Measurements from ENCODE around the gene OR10A2. TPM values are rescaled to one million over a fixed set of nuclear protein-coding genes. Genes with fewer than 3 reads are reported as not detected.

The OR10A2 gene
- total RNA-seq, 1 experiment from 2014 or later: not detected

- no peak for TF ChIP-seq CTCF (conservative IDR thresholded peaks at IDR 0.05)
- Histone ChIP-seq H2AK5ac (ENCODE audit: insufficient read length, low read length) (no peak overlapping the region), H4K8ac (replicated peaks; ENCODE audit: insufficient read length, low read depth, low read length) (no peak overlapping the region), H2BK12ac (ENCODE audit: insufficient read length, low read depth, low read length) (no peak overlapping the region), H4K5ac (ENCODE audit: insufficient read length, low read depth, low read length) (no peak overlapping the region), H3K18ac (ENCODE audit: insufficient read length, low read depth, low read length) (no peak overlapping the region), H3K23ac (ENCODE audit: insufficient read length, low read depth, low read length) (no peak overlapping the region), H3K27me3 (ENCODE audit: insufficient read depth, low read length) (no peaks in the 10 kb centered on the region), H2BK5ac (ENCODE audit: insufficient read length, low read length) (no peak overlapping the region), H2BK20ac (ENCODE audit: low read depth, low read length, poor library complexity, severe bottlenecking) (no peak overlapping the region), H2AFZ (ENCODE audit: low read length) (no peak overlapping the region), H3K23me2 (ENCODE audit: insufficient read length, low read depth, low read length, poor library complexity, severe bottlenecking) (no peaks in the 10 kb centered on the region), H3T11ph (ENCODE audit: low read length) (no peak overlapping the region), H3K9ac (ENCODE audit: extremely low read depth, insufficient read length, low read length) (no peak overlapping the region), H3K79me2 (ENCODE audit: insufficient read depth, low read length) (no peaks in the 10 kb centered on the region), H4K91ac (ENCODE audit: insufficient read length, low read depth, low read length) (no peak overlapping the region), H3K56ac (ENCODE audit: insufficient read length, low read depth, low read length) (no peak overlapping the region), H3K9me3 (ENCODE audit: control insufficient read depth, low read depth, low read length) (no peaks in the 10 kb centered on the region), H3K4me1 (ENCODE audit: insufficient read depth, low read length) (no peaks in the 10 kb centered on the region), H3K79me1 (ENCODE audit: insufficient read depth, low read depth, low read length, poor library complexity, severe bottlenecking) (no peaks in the 10 kb centered on the region), H4K20me1 (ENCODE audit: control insufficient read depth, insufficient read depth, insufficient read length) (no peaks in the 10 kb centered on the region), H3K4ac (ENCODE audit: low read depth, low read length) (no peak overlapping the region), H3K4me2 (ENCODE audit: insufficient read depth, insufficient read length, low read length) (no peak overlapping the region), H3K14ac (ENCODE audit: insufficient read depth, low read length) (no peak overlapping the region), H2BK15ac (ENCODE audit: low read depth, low read length) (no peak overlapping the region), H3K27ac (ENCODE audit: insufficient read length, low read depth, low read length) (no peak overlapping the region), H2BK120ac (ENCODE audit: low read depth, low read length, poor library complexity, severe bottlenecking) (no peak overlapping the region)
- WGBS (ENCODE audit: extremely low coverage, insufficient read length, low lambda C conversion rate): no CpG with 5 or more reads among the region's 2 CpGs
- Mint-ChIP-seq H3K4me3 (no peak overlapping the region), H3K9me3 (peaks cover 0 to 4% of the 10 kb centered on the region in 2 experiments; a peak in 1 of 5 replicates), H3K27me3 (ENCODE audit: low read depth) (no peaks in the 10 kb centered on the region), H3K36me3 (ENCODE audit: insufficient read depth in 1 of 3, low read depth in 3 of 3) (no peaks in the 10 kb centered on the region; a peak in 1 of 7 replicates), H3K27ac (no peak overlapping the region), H3K4me1 (no peaks in the 10 kb centered on the region)
- DNase-seq: no peak
These were observed 56.8 kb downstream of the OR10A2 start for GRCh38 chr11:6919698-6920097.
